Measurements from ENCODE around the gene MMAB.

DNA sequence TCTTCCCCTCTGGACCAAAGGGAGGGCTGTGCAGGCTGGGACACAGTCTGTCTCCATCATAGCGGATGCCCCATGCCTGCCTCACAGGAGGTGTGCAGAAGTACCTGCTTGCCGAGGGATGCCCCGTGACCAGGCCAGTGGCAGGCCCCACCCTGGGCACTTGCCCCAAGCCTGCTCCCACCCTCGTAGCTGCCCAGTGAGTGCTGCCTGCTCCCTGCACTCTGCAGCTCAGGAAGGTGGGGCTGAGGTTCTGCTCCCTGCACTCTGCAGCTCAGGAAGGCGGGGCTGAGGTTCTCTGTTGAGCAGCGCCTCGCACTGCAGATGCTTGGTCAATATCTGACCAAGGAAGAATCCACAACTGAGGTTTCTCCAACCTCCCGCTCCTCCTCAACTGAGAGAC lies 6.9 kb downstream of the MMAB start:
- TF ChIP-seq, protein P1, sequence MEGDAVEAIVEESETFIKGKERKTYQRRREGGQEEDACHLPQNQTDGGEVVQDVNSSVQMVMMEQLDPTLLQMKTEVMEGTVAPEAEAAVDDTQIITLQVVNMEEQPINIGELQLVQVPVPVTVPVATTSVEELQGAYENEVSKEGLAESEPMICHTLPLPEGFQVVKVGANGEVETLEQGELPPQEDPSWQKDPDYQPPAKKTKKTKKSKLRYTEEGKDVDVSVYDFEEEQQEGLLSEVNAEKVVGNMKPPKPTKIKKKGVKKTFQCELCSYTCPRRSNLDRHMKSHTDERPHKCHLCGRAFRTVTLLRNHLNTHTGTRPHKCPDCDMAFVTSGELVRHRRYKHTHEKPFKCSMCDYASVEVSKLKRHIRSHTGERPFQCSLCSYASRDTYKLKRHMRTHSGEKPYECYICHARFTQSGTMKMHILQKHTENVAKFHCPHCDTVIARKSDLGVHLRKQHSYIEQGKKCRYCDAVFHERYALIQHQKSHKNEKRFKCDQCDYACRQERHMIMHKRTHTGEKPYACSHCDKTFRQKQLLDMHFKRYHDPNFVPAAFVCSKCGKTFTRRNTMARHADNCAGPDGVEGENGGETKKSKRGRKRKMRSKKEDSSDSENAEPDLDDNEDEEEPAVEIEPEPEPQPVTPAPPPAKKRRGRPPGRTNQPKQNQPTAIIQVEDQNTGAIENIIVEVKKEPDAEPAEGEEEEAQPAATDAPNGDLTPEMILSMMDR (IDR thresholded peaks at IDR 0.05): no peak
- no peak for TF ChIP-seq POLR2A (IDR thresholded peaks at IDR 0.05)

All from gastroesophageal sphincter (tissue), 3 donors.